ENCODE results near the gene GCNA. TPM values are rescaled to one million over a fixed set of nuclear protein-coding genes. Genes with fewer than 3 reads are reported as not detected.

Gene GCNA
- total and polyA plus RNA-seq, 2 of the 13 experiments (the other 11 are each of a cell fraction or from before 2014, with no cell fraction given): 0.38 to 0.66 TPM

GRCh38 chrX:71659959-71660358 lies 81.7 kb downstream of the GCNA start:
- POLR2A ChIA-PET: no interaction called here
- TF ChIP-seq SSRP1 (CRISPR knock-in tag; IDR thresholded peaks at IDR 0.05): no peak
- TF ChIP-seq ATF7 (IDR thresholded peaks at IDR 0.05): no peak
- no peak for TF ChIP-seq ATF7 (CRISPR knock-in tag; IDR thresholded peaks at IDR 0.05)
- TF ChIP-seq ZBTB40 (IDR thresholded peaks at IDR 0.05): no peak
- TF ChIP-seq ZBTB40 (CRISPR knock-in tag; IDR thresholded peaks at IDR 0.05): no peak
- no peak for TF ChIP-seq TAF15 (IDR thresholded peaks at IDR 0.05; ENCODE audit: low read depth, low read length, poor library complexity, severe bottlenecking)
- no peak for TF ChIP-seq HNRNPUL1 (IDR thresholded peaks at IDR 0.05; ENCODE audit: low read depth, low read length)
- BruUV-seq (replicated peaks): no TSS peak
- Histone ChIP-seq H3K9me3 (ENCODE audit: low read length) (no peaks in the 10 kb centered on the region), H3K4me1 (ENCODE audit: insufficient read depth, low read length) (no peaks in the 10 kb centered on the region), H3K27ac (ENCODE audit: extremely low read length, insufficient read depth, low read length) (no peak overlapping the region), H3K36me3 (replicated peaks in 1 of 2; ENCODE audit: control insufficient read depth in 1 of 2, insufficient read depth in 2 of 2, low read length in 2 of 2) (no peaks in the 10 kb centered on the region), H3K4me2 (ENCODE audit: low read depth, low read length) (no peak overlapping the region), H4K20me1 (ENCODE audit: insufficient read depth, low read length) (no peaks in the 10 kb centered on the region), H2AFZ (ENCODE audit: low read length) (no peak overlapping the region), H3K9ac (ENCODE audit: insufficient read depth, low read depth, low read length) (no peak overlapping the region), H3K79me2 (ENCODE audit: insufficient read depth, low read length) (no peaks in the 10 kb centered on the region), H3K4me3 (replicated peaks in 1 of 3; ENCODE audit: insufficient read depth in 1 of 3, low read depth in 2 of 3, low read length in 3 of 3) (no peak overlapping the region), H3K27me3 (ENCODE audit: control insufficient read depth in 1 of 2, insufficient read depth in 2 of 2, low read length in 2 of 2) (peaks cover 0 to 3% of the 10 kb centered on the region in 2 experiments; a peak in 1 of 5 replicates)
- ATAC-seq (no peak), FAIRE-seq (no peak), DNase-seq (ENCODE audit: low spot score) (no peak)
- intact Hi-C loops (cut with micrococcal nuclease; ENCODE audit: unreplicated experiment): no loop called here
- WGBS (ENCODE audit: low lambda C conversion rate): no CpG with 5 or more reads among the region's 6 CpGs
- CTCF ChIA-PET (ENCODE audit: low intra/inter-chr PET ratio, low total read pairs): no interaction called here
- in situ Hi-C loops (cut with HindIII; ENCODE audit: extremely low pct_ligation_motif_present, low pct_unique_long_range_greater_than_20kb): no loop called here
